Ishikawa (cell line): ENCODE measurements around the gene THAP8.

Source experiments
- CEBPB ChIP-seq: IDR thresholded peaks from 2 replicates; pipeline ENCODE4 v1.6.1; 2012
- CREB1 ChIP-seq: IDR thresholded peaks from 2 replicates; pipeline ENCODE4 v1.6.1; 2012; ENCODE audit warnings: low read depth
- EP300 ChIP-seq: IDR thresholded peaks from 2 replicates; pipeline ENCODE4 v1.6.1; 2012; ENCODE audit warnings: borderline replicate concordance
- FOXM1 ChIP-seq: IDR thresholded peaks from 2 replicates; pipeline ENCODE4 v1.6.1; 2012; ENCODE audit warnings: low read depth, borderline replicate concordance
- MAX ChIP-seq: IDR thresholded peaks from 2 replicates; pipeline ENCODE4 v1.6.1; 2012
- REST ChIP-seq: IDR thresholded peaks from 2 replicates; pipeline ENCODE4 v1.6.1; 2012; ENCODE audit warnings: low read depth, mild to moderate bottlenecking
- USF1 ChIP-seq: IDR thresholded peaks from 2 replicates; pipeline ENCODE4 v1.6.1; 2012
- YY1 ChIP-seq: IDR thresholded peaks from 2 replicates; pipeline ENCODE4 v1.6.1; 2012; ENCODE audit warnings: low read depth

GRCh38 chr19:36040495-36040894 lies 13.6 kb downstream of the THAP8 start:
- no peak for TF ChIP-seq FOXM1
- TF ChIP-seq MAX, result no peak
- no peak for TF ChIP-seq USF1
- TF ChIP-seq EP300, result no peak
- no peak for TF ChIP-seq CREB1
- TF ChIP-seq REST, result no peak
- no peak for TF ChIP-seq YY1
- no peak for TF ChIP-seq CEBPB
